Thymus (tissue), 11 donors: ENCODE data around the gene PIP4K2B. TPM values are rescaled to one million over a fixed set of nuclear protein-coding genes. Genes with fewer than 3 reads are reported as not detected.

Source experiments
- DNase-seq, 9 donors: peaks; one replicate each; pipeline ENCODE4 v3.0.0-alpha.2; 2013; ENCODE audit warnings: low spot score in 9 of 9, low read depth in 6 of 9, missing footprints in 1 of 9
- H3K27ac ChIP-seq, 2 donors: one replicate each; pipeline ENCODE4 v1.5.1; 2013; ENCODE audit warnings: control low read depth in 1 of 2, low read depth in 1 of 2, low read length in 1 of 2, mild to moderate bottlenecking in 1 of 2, moderate library complexity in 1 of 2
- H3K27me3 ChIP-seq, 2 donors: one replicate each; pipeline ENCODE4 v1.5.1; 2013; ENCODE audit warnings: low read length in 1 of 2; ENCODE audit not compliant: control insufficient read depth in 2 of 2, insufficient read depth in 1 of 2
- H3K36me3 ChIP-seq, 2 donors: one replicate each; pipeline ENCODE4 v1.5.1; 2013; ENCODE audit warnings: low read length in 1 of 2, mild to moderate bottlenecking in 1 of 2, moderate library complexity in 1 of 2; ENCODE audit not compliant: control insufficient read depth in 2 of 2, insufficient read depth in 2 of 2
- H3K4me1 ChIP-seq, 2 donors: one replicate each; pipeline ENCODE4 v1.5.1; 2013; ENCODE audit warnings: low read length in 2 of 2; ENCODE audit not compliant: control insufficient read depth in 2 of 2, insufficient read depth in 2 of 2
- H3K4me3 ChIP-seq, 2 donors: one replicate each; pipeline ENCODE4 v1.5.1; 2013; ENCODE audit warnings: low read length in 2 of 2, control low read depth in 1 of 2, mild to moderate bottlenecking in 1 of 2
- H3K9me3 ChIP-seq, 2 donors: one replicate each; pipeline ENCODE4 v1.5.1; 2013; ENCODE audit warnings: low read length in 1 of 2, mild to moderate bottlenecking in 1 of 2; ENCODE audit not compliant: control insufficient read depth in 2 of 2, insufficient read depth in 1 of 2
- WGBS: extraction: QIAGEN DNeasy Blood & Tissue Kit; methylation state at CpG from one replicate; pipeline ENCODE4 v1.1.7; 2013; 5-methylcytosine and 5-hydroxymethylcytosine counted together
- polyA plus RNA-seq: library from polyadenylated mRNA; stranded (reverse); fragments of 200-250 nt; gene quantifications from one replicate; pipeline ENCODE4 v1.2.3, GENCODE V29; 2013
- total RNA-seq: library from RNA; stranded (reverse); fragments of 120-200 nt; gene quantifications from one replicate; pipeline ENCODE4 v1.2.4, GENCODE V29; 2013
- donor health status: healthy.

The PIP4K2B gene
- total and polyA plus RNA-seq, 2 donors = 15.9 to 17.8 TPM

GRCh38 chr17:38738007-38738662 is 61.2 kb downstream of the PIP4K2B start:
- H3K4me1 ChIP-seq = peaks cover 0 to 35% of the 10 kb centered on the region in 2 donors
- 90% methylated on average over 14 of the region's 14 CpGs for WGBS
- no peaks in the 10 kb centered on the region for H3K36me3 ChIP-seq

GRCh38 chr17:38735161-38735997 is 64.0 kb downstream of the PIP4K2B start:
- H3K27ac ChIP-seq = no peak overlapping the region
- WGBS = 59% methylated on average over 23 of the region's 23 CpGs
- H3K4me1 ChIP-seq = peaks cover 2 to 34% of the 10 kb centered on the region in 2 donors
- H3K36me3 ChIP-seq = no peaks in the 10 kb centered on the region
- H3K9me3 ChIP-seq = peaks cover 0 to 4% of the 10 kb centered on the region in 2 donors
- H3K4me3 ChIP-seq = no peak overlapping the region
- peak in 5 of 9 donors; percentile 43 to 78 (median 65) for DNase-seq
- H3K27me3 ChIP-seq = peaks cover 4 to 19% of the 10 kb centered on the region in 2 donors

More at GRCh38 chr17:38738007-38738662, 61.2 kb downstream of the PIP4K2B start:
- no peak for DNase-seq
- peaks cover 4 to 19% of the 10 kb centered on the region in 2 donors for H3K27me3 ChIP-seq
- no peak overlapping the region for H3K4me3 ChIP-seq
- peaks cover 0 to 4% of the 10 kb centered on the region in 2 donors for H3K9me3 ChIP-seq
- no peak overlapping the region for H3K27ac ChIP-seq

- peak in 1 of 9 donors; percentile 36 for DNase-seq
- Histone ChIP-seq H3K4me3 (no peak overlapping the region), H3K4me1 (peaks cover 8 to 42% of the 10 kb centered on the region in 2 donors), H3K36me3 (no peaks in the 10 kb centered on the region), H3K9me3 (peaks cover 0 to 4% of the 10 kb centered on the region in 2 donors), H3K27ac (no peak overlapping the region), H3K27me3 (peaks cover 4 to 13% of the 10 kb centered on the region in 2 donors)
- whole genome bisulfite sequencing = 87% methylated on average over 15 of the region's 15 CpGs
Measured at GRCh38 chr17:38733982-38734973, 65.1 kb downstream of the PIP4K2B start.

- H3K27me3 ChIP-seq = peaks cover 1 to 5% of the 10 kb centered on the region in 2 donors
- no peak overlapping the region for H3K27ac ChIP-seq
- DNase-seq = no peak
- H3K9me3 ChIP-seq = peaks cover 0 to 10% of the 10 kb centered on the region in 2 donors
- peaks cover 17 to 50% of the 10 kb centered on the region in 2 donors for H3K4me1 ChIP-seq
- no peaks in the 10 kb centered on the region for H3K36me3 ChIP-seq
- 97% methylated on average over 9 of the region's 9 CpGs for WGBS
- H3K4me3 ChIP-seq = no peak overlapping the region
Measured at GRCh38 chr17:38733282-38733981, 65.9 kb downstream of the PIP4K2B start.

- no peaks in the 10 kb centered on the region for H3K36me3 ChIP-seq
- 96% methylated on average over 7 of the region's 7 CpGs for WGBS
- H3K27me3 ChIP-seq = peaks cover 0 to 4% of the 10 kb centered on the region in 2 donors
- H3K27ac ChIP-seq = peak overlapping the region in 1 of 2 donors; percentile 48
- H3K4me3 ChIP-seq = no peak overlapping the region
- peaks cover 0 to 14% of the 10 kb centered on the region in 2 donors for H3K9me3 ChIP-seq
- DNase-seq = no peak
- peaks cover 25 to 58% of the 10 kb centered on the region in 2 donors for H3K4me1 ChIP-seq
Measured at GRCh38 chr17:38732376-38733281, 66.7 kb downstream of the PIP4K2B start.

- no peak overlapping the region for H3K27ac ChIP-seq
- 88% methylated on average over 8 of the region's 8 CpGs for WGBS
- H3K4me3 ChIP-seq = no peak overlapping the region
- no peak for DNase-seq
- H3K27me3 ChIP-seq = peaks cover 0 to 4% of the 10 kb centered on the region in 2 donors
- H3K4me1 ChIP-seq = peaks cover 30 to 66% of the 10 kb centered on the region in 2 donors
- peaks cover 0 to 14% of the 10 kb centered on the region in 2 donors for H3K9me3 ChIP-seq
- no peaks in the 10 kb centered on the region for H3K36me3 ChIP-seq
Measured at GRCh38 chr17:38731526-38732294, 67.6 kb downstream of the PIP4K2B start.
